Heart left ventricle (tissue), 16 donors: ENCODE data around the gene LNPK. TPM values are rescaled to one million over a fixed set of nuclear protein-coding genes. Genes with fewer than 3 reads are reported as not detected.

Experiments used
- ATAC-seq, 4 donors: fragments of 200-7000 bp; cut with Tn5 transposase; one replicate each; pipeline ENCODE4 v1.9.1; 2020 to 2022; ENCODE audit warnings: moderate library complexity in 4 of 4, mild to moderate bottlenecking in 3 of 4, moderate number of reproducible peaks in 1 of 4
- DNase-seq, 5 donors: peaks; one replicate each; pipeline ENCODE4 v3.0.0-alpha.2; 2020
- H3K27ac ChIP-seq, 12 donors: fragments of 200-600 bp; sonication (generic) in 4 of 12; one replicate each; pipeline versions ENCODE4 v1.5.0 to v1.8.0; 2016 to 2022; ENCODE audit warnings: mild to moderate bottlenecking in 2 of 12
- H3K27me3 ChIP-seq, 9 donors: fragments of 200-600 bp; sonication (generic) in 2 of 9; one replicate each; pipeline versions ENCODE4 v1.5.1 to v1.8.0; 2016 to 2022; ENCODE audit warnings: mild to moderate bottlenecking in 3 of 9
- H3K36me3 ChIP-seq, 9 donors: fragments of 200-600 bp; sonication (generic) in 2 of 9; one replicate each; pipeline versions ENCODE4 v1.5.0 to v1.8.0; 2018 to 2022; ENCODE audit warnings: mild to moderate bottlenecking in 2 of 9
- H3K4me1 ChIP-seq, 12 donors: fragments of 200-600 bp; sonication (generic) in 4 of 12; one replicate each; pipeline versions ENCODE4 v1.5.0 to v1.8.0; 2016 to 2022; ENCODE audit warnings: mild to moderate bottlenecking in 3 of 12
- H3K4me3 ChIP-seq, 12 donors: fragments of 200-600 bp; sonication (generic) in 4 of 12; one replicate each; pipeline versions ENCODE4 v1.5.0 to v1.8.0; 2017 to 2022; ENCODE audit warnings: mild to moderate bottlenecking in 9 of 12, moderate library complexity in 4 of 12
- H3K9me3 ChIP-seq, 12 donors: fragments of 200-600 bp; sonication (generic) in 4 of 12; one replicate each; pipeline versions ENCODE4 v1.5.0 to v1.8.0; 2016 to 2022; ENCODE audit warnings: mild to moderate bottlenecking in 1 of 12
- POLR2A ChIP-seq, 2 donors: fragments of 450-650 bp; IDR thresholded peaks; one replicate each; pipeline ENCODE4 v1.6.1; 2017; ENCODE audit warnings: antibody characterized with exemption in 2 of 2, mild to moderate bottlenecking in 2 of 2, moderate library complexity in 2 of 2
- WGBS, 4 donors: extraction: QIAGEN DNeasy Blood & Tissue Kit in 2 of 4; methylation state at CpG; one replicate each; pipeline versions ENCODE4 v1.1.5 to v1.1.7; 2013 to 2018; 5-methylcytosine and 5-hydroxymethylcytosine counted together
- intact Hi-C, 10 donors: fragments of 100-400 bp; cut with DNase I; formaldehyde crosslinking; loops; one replicate each; pipeline versions ENCODE4 v1.11.1 to v1.14.2; 2022
- polyA plus RNA-seq, 2 donors: library from polyadenylated mRNA; stranded (reverse); fragments of 200-250 nt; gene quantifications; one replicate each; pipeline ENCODE4 v1.2.3, GENCODE V29; 2013
- total RNA-seq, 9 donors: library from RNA; depleted of rRNA in 2 of 9; stranded (reverse); fragments of >200 nt in 2 of 9; fragmentation: NEBNext Ultra II Directional in 3 of 9; extraction: Animal tissue kit (Norgen Biotek cat#: 25700) in 3 of 9; gene quantifications; one replicate each; pipeline versions ENCODE4 v1.1.0 to v1.2.4, GENCODE V29; 2016 to 2023
- TF ChIP-seq, protein P1 (sequence below), 12 donors: fragments of 200-600 bp; sonication (generic) in 4 of 12; IDR thresholded peaks; one replicate each; pipeline versions ENCODE4 v1.5.0 to v1.8.0; 2018 to 2022; ENCODE audit warnings: antibody characterized with exemption in 12 of 12, mild to moderate bottlenecking in 5 of 12
- donor health status: ischemic (EF 13 %, LVEDD 7.1; RV severe dilation, severe dysfunction).
- donor health status: healthy with polysubstance abuse.
- donor health status: DM: no; HTN: yes; CAD: no.
- donor health status: DM: no; HTN: no; CAD: no.
- donor health status: ischemic (EF 25% LVEDD 6.9; RV normal size, moderate dysfunction).
- donor health status: ischemic (EF 25% LVEDD 5.7; RV mildly dilated, moderate dysfunction).
- donor health status: healthy.
- donor health status: DM: yes; HTN: yes; CAD: no.
- donor health status: ischemic (EF 35%, LVEDD 5.7; RV mildly dilated, moderate dysfunction).
- donor health status: nonischemic (EF 11% LVEDD 7.7; RV severe dilation, severe dysfunction).
- donor health status: DM: yes; HTN: yes; CAD: no.
- donor health status: PGD.
- donor health status: ischemic (EF 29% LVEDD 5.4; RV normal size, mild dysfunction).
- donor health status: nonischemic (EF 23%, LVEDD 6.1; RV moderate dilation, normal function).

LNPK gene
- total and polyA plus RNA-seq, 11 donors: 5.0 to 45.6 (median 32.9) TPM

DNA sequence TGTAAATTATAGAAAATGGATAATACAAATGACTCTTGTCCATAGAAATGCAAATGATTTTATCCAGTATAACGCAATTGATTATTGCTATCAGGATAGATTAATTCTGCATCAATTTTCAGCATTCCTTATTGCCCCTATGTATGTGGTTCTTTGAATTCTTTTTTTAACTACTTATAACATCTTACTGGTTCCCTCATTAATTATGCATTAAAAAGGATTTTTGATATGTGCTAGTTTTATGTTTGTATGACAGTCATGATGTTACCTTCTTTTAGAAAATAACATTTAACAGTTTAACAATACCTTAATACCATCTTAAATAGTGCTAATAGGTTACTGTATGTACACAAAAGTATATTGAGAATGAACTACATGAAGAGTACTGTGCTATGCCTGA lies 20.0 kb upstream of the LNPK start:
- Histone ChIP-seq H3K36me3 (no peaks in the 10 kb centered on the region), H3K27me3 (peaks cover 0 to 19% (median 0%) of the 10 kb centered on the region in 9 donors), H3K4me3 (no peak overlapping the region), H3K4me1 (no peaks in the 10 kb centered on the region), H3K9me3 (no peaks in the 10 kb centered on the region), H3K27ac (no peak overlapping the region)
- TF ChIP-seq, protein P1, sequence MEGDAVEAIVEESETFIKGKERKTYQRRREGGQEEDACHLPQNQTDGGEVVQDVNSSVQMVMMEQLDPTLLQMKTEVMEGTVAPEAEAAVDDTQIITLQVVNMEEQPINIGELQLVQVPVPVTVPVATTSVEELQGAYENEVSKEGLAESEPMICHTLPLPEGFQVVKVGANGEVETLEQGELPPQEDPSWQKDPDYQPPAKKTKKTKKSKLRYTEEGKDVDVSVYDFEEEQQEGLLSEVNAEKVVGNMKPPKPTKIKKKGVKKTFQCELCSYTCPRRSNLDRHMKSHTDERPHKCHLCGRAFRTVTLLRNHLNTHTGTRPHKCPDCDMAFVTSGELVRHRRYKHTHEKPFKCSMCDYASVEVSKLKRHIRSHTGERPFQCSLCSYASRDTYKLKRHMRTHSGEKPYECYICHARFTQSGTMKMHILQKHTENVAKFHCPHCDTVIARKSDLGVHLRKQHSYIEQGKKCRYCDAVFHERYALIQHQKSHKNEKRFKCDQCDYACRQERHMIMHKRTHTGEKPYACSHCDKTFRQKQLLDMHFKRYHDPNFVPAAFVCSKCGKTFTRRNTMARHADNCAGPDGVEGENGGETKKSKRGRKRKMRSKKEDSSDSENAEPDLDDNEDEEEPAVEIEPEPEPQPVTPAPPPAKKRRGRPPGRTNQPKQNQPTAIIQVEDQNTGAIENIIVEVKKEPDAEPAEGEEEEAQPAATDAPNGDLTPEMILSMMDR (IDR thresholded peaks at IDR 0.05): no peak
- no peak for TF ChIP-seq POLR2A (IDR thresholded peaks at IDR 0.05)
- DNase-seq (no peak), ATAC-seq (no peak)
- WGBS, 4 donors: 88 to 94% (median 90%) methylated on average over 1 of the region's 1 CpG
- intact Hi-C loops: no loop called here

DNA sequence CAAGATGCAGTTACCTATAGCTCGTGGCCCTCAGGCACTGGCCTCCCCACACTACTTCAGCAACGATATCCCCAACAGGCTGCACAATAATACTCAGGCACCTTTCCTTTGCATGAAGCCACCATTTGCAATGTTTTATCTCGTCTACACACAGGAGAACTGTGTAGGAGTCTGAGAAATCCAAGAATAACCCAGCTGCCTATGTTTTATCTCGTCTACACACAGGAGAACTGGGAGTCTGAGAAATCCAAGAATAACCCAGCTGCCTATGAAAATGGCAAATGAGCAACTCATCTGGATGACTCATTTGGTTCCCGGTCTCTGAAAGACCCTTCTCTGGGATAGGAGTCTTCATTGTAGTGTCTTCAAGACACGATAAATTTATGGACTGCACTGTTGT lies 18.3 kb upstream of the LNPK start:
- no peak for ATAC-seq
- no peaks in the 10 kb centered on the region for H3K9me3 ChIP-seq
- H3K27ac ChIP-seq: no peak overlapping the region
- peaks cover 0 to 14% (median 0%) of the 10 kb centered on the region in 9 donors for H3K27me3 ChIP-seq
- TF ChIP-seq, protein P1 (IDR thresholded peaks at IDR 0.05): no peak
- TF ChIP-seq POLR2A (IDR thresholded peaks at IDR 0.05): no peak
- no peaks in the 10 kb centered on the region for H3K36me3 ChIP-seq
- H3K4me3 ChIP-seq: no peak overlapping the region
- intact Hi-C loops: no loop called here
- 61 to 77% (median 73%) methylated on average over 6 of the region's 6 CpGs for WGBS, 4 donors
- no peaks in the 10 kb centered on the region for H3K4me1 ChIP-seq
- no peak for DNase-seq

DNA sequence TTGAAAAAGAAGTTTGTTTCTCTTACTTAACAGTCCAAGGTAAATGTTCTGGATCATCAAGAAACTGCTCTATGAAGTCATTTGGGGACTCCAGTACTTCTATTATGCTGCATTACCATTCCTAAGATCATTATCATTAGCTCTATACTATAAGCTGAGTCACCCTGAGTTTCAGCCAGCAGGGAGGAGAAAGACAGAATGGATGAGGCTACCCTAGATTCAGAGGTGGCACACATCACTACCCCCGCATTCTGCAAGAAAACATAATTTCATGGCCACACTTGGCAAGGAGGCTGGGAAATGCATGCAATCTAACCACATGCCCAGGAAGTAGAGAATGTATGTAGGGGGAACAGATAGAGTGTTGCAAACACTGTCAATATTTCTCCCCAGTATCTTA lies 16.6 kb upstream of the LNPK start:
- no peak overlapping the region for H3K4me3 ChIP-seq
- WGBS, 4 donors: 88 to 96% (median 93%) methylated on average over 1 of the region's 1 CpG
- no peak for DNase-seq
- H3K4me1 ChIP-seq: no peaks in the 10 kb centered on the region
- no peak for TF ChIP-seq POLR2A (IDR thresholded peaks at IDR 0.05)
- TF ChIP-seq, protein P1 (IDR thresholded peaks at IDR 0.05): no peak
- H3K27ac ChIP-seq: no peak overlapping the region
- no peak for ATAC-seq
- intact Hi-C loops: no loop called here
- H3K36me3 ChIP-seq: no peaks in the 10 kb centered on the region
- H3K9me3 ChIP-seq: no peaks in the 10 kb centered on the region
- H3K27me3 ChIP-seq: peaks cover 0 to 5% (median 0%) of the 10 kb centered on the region in 9 donors

DNA sequence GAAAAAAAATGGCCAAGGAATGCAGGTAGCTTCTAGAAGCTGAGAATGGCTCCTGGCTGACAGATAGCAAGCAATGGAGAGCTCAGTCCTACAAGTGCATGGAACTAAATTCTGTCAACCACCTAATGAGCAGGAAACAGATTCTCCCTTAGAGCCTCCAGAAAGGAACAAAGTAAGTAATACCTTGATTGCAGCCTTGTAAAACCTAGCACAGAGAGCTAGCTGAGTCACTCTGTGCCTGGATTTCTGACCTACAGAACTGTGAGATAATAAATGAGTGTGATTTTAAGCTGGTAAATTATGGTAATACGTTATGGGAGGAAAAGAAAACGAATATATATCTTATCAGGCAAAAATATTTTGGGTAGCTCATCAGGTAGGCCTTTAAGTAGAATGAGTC lies 7.4 kb upstream of the LNPK start:
- 69 to 83% (median 76%) methylated on average over 2 of the region's 2 CpGs for WGBS, 4 donors
- Histone ChIP-seq H3K9me3 (no peaks in the 10 kb centered on the region), H3K36me3 (no peaks in the 10 kb centered on the region), H3K27ac (no peak overlapping the region), H3K4me1 (peaks cover 0 to 8% (median 0%) of the 10 kb centered on the region in 12 donors), H3K27me3 (peaks cover 0 to 6% (median 0%) of the 10 kb centered on the region in 9 donors), H3K4me3 (no peak overlapping the region)
- DNase-seq: no peak
- no peak for ATAC-seq
- intact Hi-C loops: loop anchor here in 2 of 10 donors (10.0 kb wide), 2 partner anchors 65 to 315 kb away; no protein-coding TSS in a partner anchor
- TF ChIP-seq POLR2A (IDR thresholded peaks at IDR 0.05): no peak
- TF ChIP-seq, protein P1 (IDR thresholded peaks at IDR 0.05): no peak
